DOHH2 (cell line): ENCODE measurements around the gene LRP11.

ENCODE experiments used
- H3F3A ChIP-seq: fragments of 200-600 bp; sonication (generic), shearing (Covaris generic); 2 replicates; pipeline ENCODE4 v1.6.0; 2016; ENCODE audit warnings: antibody characterized with exemption, mild to moderate bottlenecking; ENCODE audit not compliant: control insufficient read depth, insufficient read depth
- H3K27ac ChIP-seq: fragments of 200-600 bp; sonication (generic); 2 replicates; pipeline ENCODE4 v1.5.1; 2014; ENCODE audit warnings: low read depth, mild to moderate bottlenecking, low read length, moderate library complexity
- H3K27me3 ChIP-seq: fragments of 200-600 bp; sonication (generic); 2 replicates; pipeline ENCODE4 v1.6.1; 2014; ENCODE audit warnings: mild to moderate bottlenecking, low read length, mixed read lengths; ENCODE audit not compliant: control insufficient read depth
- H3K36me3 ChIP-seq: fragments of 200-600 bp; sonication (generic); 2 replicates; pipeline ENCODE4 v1.6.1; 2014; ENCODE audit warnings: mild to moderate bottlenecking, low read length, moderate library complexity, mixed read lengths; ENCODE audit not compliant: control insufficient read depth
- H3K4me1 ChIP-seq: fragments of 200-600 bp; sonication (generic); 2 replicates; pipeline ENCODE4 v1.6.1; 2014; ENCODE audit warnings: mild to moderate bottlenecking, low read length, mixed read lengths; ENCODE audit not compliant: control insufficient read depth
- H3K4me2 ChIP-seq: fragments of 200-600 bp; sonication (generic); 2 replicates; pipeline ENCODE4 v1.6.0; 2014; ENCODE audit warnings: mild to moderate bottlenecking, low read length, moderate library complexity
- H3K4me3 ChIP-seq: fragments of 200-600 bp; sonication (generic); 2 replicates; pipeline ENCODE4 v1.5.1; 2014; ENCODE audit warnings: mild to moderate bottlenecking, low read length, mixed read lengths
- H3K79me2 ChIP-seq: fragments of 200-600 bp; sonication (generic); 2 replicates; pipeline ENCODE4 v1.6.1; 2014; ENCODE audit warnings: mild to moderate bottlenecking, low read length, mixed read lengths; ENCODE audit not compliant: control insufficient read depth
- H3K9me2 ChIP-seq: fragments of 200-600 bp; sonication (generic); replicated peaks from 2 replicates; pipeline ENCODE4 v1.6.1; 2014; ENCODE audit warnings: mild to moderate bottlenecking, low read length, mixed read lengths; ENCODE audit not compliant: control insufficient read depth
- H3K9me3 ChIP-seq: fragments of 200-600 bp; sonication (generic); 2 replicates; pipeline ENCODE4 v1.6.1; 2014; ENCODE audit warnings: antibody characterized with exemption, low read length, mixed read lengths; ENCODE audit not compliant: control insufficient read depth, insufficient read depth
- H4K20me1 ChIP-seq: fragments of 200-600 bp; sonication (generic); 2 replicates; pipeline ENCODE4 v1.6.0; 2014; ENCODE audit warnings: low read depth, mild to moderate bottlenecking, antibody characterized with exemption, low read length, moderate library complexity; ENCODE audit not compliant: control insufficient read depth, insufficient read depth
- EZH2phosphoT487 ChIP-seq: fragments of 200-600 bp; sonication (generic); IDR thresholded peaks from 2 replicates; pipeline ENCODE4 v1.6.1; 2017; ENCODE audit warnings: borderline replicate concordance, mild to moderate bottlenecking, antibody characterized with exemption, low read length, moderate library complexity, mixed read lengths
- TF ChIP-seq, protein P1 (sequence below): fragments of 200-600 bp; sonication (generic); IDR thresholded peaks from one replicate; pipeline ENCODE4 v1.5.1; 2014; ENCODE audit warnings: antibody characterized with exemption, mild to moderate bottlenecking, low read depth, low read length; ENCODE audit not compliant: poor library complexity, severe bottlenecking

The LRP11 gene

DNA sequence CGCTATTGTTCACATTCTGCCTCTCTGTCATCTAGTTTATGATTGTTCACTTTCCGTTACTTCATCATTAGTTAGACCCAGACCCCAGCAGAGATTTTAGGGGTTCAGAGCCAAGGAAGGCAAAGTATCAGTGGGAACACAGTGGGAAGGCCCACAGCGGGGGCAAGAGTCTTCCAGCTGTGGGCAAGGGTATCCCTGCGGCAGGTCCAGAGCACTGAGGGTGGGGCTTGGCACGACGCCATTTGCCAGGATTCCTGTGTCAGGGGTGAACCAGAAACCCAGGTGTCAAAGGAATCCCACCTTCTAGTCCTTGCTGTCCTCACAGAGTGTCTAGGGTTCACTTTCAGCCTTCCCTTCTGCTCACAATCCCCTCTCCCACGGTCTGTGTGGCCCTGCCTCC is 20.5 kb upstream of the LRP11 start:
- H3K4me2 ChIP-seq, result no peak overlapping the region

DNA sequence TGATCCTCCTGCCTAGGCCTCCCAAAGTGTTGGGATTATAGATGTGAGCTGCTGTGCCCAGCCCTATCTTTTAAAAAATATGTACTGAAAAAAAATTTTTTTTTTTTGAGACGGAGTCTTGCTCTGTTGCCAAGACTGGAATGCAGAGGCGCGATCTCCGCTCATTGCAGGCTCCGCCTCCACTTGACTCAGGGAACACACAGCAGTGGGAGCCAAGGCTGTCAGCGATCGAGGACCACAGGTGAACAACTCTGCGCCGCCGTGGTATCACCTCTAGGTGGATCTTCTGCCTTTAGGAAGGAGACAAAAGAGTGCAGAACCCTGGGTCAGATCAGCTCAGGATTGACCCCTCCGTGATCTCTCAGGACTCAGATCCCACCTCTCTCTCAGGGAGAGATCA is 20.1 kb upstream of the LRP11 start:
- Histone ChIP-seq H4K20me1 (no peaks in the 10 kb centered on the region), H3K4me3 (no peak overlapping the region), H3K9me2 (no peaks in the 10 kb centered on the region), H3K4me1 (no peaks in the 10 kb centered on the region), H3K36me3 (no peaks in the 10 kb centered on the region), H3K9me3 (no peaks in the 10 kb centered on the region), H3K79me2 (no peaks in the 10 kb centered on the region), H3K27ac (no peak overlapping the region), H3F3A (no peaks in the 10 kb centered on the region), H3K4me2 (no peak overlapping the region), H3K27me3 (peaks cover 13% of the 10 kb centered on the region)
- TF ChIP-seq, protein P1, sequence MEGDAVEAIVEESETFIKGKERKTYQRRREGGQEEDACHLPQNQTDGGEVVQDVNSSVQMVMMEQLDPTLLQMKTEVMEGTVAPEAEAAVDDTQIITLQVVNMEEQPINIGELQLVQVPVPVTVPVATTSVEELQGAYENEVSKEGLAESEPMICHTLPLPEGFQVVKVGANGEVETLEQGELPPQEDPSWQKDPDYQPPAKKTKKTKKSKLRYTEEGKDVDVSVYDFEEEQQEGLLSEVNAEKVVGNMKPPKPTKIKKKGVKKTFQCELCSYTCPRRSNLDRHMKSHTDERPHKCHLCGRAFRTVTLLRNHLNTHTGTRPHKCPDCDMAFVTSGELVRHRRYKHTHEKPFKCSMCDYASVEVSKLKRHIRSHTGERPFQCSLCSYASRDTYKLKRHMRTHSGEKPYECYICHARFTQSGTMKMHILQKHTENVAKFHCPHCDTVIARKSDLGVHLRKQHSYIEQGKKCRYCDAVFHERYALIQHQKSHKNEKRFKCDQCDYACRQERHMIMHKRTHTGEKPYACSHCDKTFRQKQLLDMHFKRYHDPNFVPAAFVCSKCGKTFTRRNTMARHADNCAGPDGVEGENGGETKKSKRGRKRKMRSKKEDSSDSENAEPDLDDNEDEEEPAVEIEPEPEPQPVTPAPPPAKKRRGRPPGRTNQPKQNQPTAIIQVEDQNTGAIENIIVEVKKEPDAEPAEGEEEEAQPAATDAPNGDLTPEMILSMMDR, result no peak

More for the DNA sequence above, 20.5 kb upstream of the LRP11 start:
- Histone ChIP-seq H3K4me1 (no peaks in the 10 kb centered on the region), H3K9me3 (no peaks in the 10 kb centered on the region), H3K79me2 (no peaks in the 10 kb centered on the region), H3K9me2 (no peaks in the 10 kb centered on the region), H3K27ac (no peak overlapping the region), H3K4me3 (no peak overlapping the region), H3K27me3 (peaks cover 13% of the 10 kb centered on the region), H4K20me1 (no peaks in the 10 kb centered on the region), H3F3A (no peaks in the 10 kb centered on the region), H3K36me3 (no peaks in the 10 kb centered on the region)
- TF ChIP-seq, protein P1, result no peak
- no peak for TF ChIP-seq EZH2phosphoT487

DNA sequence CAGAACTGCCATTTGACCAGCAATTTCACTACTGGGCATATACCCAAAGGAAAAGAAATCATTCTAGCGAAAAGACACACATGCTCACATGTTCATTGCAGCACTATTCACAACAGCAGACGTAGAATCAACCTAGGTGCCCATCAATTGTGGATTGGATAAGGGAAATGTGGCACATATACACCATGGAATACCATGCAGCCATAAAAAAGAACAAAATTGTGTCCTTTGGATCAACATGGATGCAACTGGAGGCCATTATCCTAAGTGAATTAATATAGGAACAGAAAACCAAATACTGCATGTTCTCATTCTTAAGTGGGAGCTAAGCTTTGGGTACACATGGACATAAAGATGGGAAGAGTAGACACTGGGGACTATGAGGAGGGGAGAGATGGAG is 17.7 kb upstream of the LRP11 start:
- Histone ChIP-seq H3F3A (no peaks in the 10 kb centered on the region), H3K27me3 (peaks cover 21% of the 10 kb centered on the region), H3K4me1 (no peaks in the 10 kb centered on the region), H3K36me3 (no peaks in the 10 kb centered on the region), H3K9me3 (no peaks in the 10 kb centered on the region), H3K4me2 (no peak overlapping the region), H4K20me1 (no peaks in the 10 kb centered on the region), H3K27ac (no peak overlapping the region), H3K9me2 (no peaks in the 10 kb centered on the region), H3K4me3 (no peak overlapping the region), H3K79me2 (no peaks in the 10 kb centered on the region)
- TF ChIP-seq EZH2phosphoT487, result no peak
- TF ChIP-seq, protein P1, result no peak
